HG03025 (cell line): ENCODE data around the gene KRTAP12-2.
"Not testable (repeated sequence)": the region's sequence is repeated elsewhere in the genome, so short reads cannot be mapped to it uniquely, and the experiment has no call there.

Experiments
- ATAC-seq: cut with Tn5 transposase; IDR thresholded peaks from one replicate; pipeline ENCODE4 v1.9.1; 2021; ENCODE audit warnings: mild to moderate bottlenecking, moderate library complexity; ENCODE audit not compliant: unreplicated experiment, low FRiP score

KRTAP12-2 gene

DNA sequence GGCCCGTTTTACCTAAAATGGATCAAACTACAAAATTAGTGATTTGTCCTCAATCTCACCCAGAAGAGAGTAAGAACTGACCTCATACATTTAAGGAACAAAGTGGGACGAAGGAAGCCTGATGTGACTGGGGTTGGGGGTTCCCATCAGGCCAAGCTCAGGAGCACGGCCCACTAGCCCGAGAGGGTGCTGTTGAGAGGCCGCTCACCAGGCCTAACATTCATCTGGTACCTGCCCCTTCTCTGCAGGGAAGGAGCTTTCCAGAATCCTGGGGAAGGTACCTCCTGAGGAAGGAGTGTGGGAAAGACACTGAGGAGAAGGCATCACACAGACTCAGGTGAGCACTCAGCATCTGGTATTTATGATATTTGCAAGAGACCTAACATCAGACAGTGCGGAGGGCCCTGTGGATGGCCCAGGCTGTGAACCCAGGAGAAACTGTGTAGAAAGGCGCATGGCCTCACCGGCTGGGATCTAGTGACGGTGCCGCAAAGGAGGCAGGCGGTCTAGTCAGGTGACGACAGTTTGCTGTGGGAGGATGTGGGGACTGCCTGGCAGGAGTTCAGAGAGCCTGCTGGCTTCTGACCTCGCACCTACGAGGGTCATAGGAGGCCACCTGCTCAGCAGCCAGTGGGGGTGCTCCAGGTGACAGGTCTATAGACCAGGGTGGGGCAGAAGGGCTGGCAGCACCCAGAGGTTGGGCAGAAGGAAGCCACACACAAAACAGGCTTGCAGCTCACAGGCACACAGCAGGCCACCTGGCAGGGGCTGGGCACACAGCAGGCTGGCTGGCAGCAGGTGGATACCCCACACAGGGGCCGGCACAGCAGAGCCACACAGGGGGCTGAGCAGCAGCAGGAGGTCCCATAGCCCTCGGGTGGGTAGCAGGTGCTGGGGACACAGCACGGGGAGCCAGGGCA, 12.8 kb downstream of the KRTAP12-2 start:
- no peak for ATAC-seq

DNA sequence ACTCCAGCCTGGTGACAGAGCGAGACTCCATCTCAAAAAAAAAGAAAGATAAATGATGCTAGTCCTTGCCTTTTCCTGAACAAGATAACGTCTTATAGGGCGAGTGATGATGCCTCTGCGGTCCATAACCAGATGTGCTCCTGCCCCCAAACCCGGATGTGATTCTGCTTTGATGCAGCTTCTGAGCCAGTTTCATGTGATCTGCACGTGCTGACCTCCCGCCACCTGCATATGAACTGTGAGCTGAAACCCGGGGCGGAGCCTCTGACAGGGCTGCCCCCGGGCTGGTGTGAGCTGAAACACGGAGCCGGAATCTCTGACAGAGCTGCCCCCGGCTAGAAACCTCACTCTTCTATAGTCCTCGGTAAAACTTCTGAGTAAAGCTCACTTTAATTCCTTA, 13.6 kb downstream of the KRTAP12-2 start:
- no peak for ATAC-seq

DNA sequence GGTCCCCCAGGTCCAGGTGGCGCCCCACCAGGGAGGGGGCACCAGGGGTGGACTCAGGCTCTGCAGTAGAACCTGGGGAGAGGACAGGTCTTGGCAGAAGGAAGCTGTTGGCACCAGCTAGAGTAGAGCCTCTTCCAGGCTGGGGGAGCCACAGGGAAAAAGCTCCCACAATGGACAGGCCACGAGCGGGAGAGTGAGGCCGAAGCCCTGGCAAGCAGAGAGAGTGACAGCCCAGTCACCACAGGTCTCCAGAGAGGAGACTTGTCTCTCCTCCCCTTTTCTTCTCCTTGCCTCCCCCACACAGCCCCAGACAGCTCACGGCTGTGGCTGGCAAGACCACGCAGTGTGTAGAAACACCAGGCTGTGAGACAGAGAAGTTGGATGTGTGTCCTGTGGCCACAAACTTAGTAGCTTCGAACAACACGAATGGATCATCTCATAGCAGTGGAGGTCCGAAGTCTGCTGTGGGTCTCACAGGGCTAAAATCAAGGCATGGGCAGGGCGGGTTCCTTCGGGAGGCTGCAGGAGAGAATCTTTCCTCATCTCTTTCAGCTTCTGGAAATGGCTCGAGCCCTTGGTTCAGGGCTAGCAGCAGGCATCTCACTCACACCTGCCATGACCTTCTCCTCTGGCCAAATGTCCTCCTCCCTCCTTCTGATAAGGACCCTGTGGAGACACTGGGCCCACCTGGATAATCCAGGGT, 15.6 kb downstream of the KRTAP12-2 start:
- no peak for ATAC-seq

DNA sequence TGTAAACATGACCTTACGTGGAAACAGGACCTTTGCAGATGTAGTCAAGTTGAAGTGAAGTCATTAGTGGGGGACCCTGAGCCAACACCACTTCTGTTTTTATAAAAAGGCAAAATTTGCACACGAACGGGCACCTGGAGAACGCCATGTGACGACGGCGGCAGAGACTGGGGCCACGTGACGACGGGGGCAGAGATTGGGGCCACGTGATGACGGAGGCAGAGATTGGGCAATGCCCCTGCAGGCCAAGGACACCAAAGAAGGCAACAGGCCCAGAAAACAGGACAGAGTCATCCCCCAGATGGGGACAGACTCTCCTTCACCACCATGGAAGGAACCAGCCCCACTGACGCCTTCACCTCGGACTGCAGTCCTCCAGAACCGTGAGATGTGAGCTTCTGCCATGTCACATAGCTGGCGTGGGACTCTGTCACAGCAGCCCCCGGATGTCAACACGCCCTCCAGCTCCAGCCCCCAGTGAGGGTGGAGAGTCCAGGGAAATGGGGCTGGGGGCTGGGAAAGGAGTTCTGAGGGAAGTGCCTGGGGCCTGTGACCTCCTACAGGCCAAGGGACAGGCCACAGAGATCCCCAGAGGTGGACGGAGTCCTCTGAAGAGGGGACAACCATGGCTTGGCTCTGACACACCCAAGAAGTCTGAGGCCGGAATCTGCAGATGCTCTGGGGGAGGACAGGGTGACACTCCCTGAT, 16.3 kb downstream of the KRTAP12-2 start:
- no peak for ATAC-seq

DNA sequence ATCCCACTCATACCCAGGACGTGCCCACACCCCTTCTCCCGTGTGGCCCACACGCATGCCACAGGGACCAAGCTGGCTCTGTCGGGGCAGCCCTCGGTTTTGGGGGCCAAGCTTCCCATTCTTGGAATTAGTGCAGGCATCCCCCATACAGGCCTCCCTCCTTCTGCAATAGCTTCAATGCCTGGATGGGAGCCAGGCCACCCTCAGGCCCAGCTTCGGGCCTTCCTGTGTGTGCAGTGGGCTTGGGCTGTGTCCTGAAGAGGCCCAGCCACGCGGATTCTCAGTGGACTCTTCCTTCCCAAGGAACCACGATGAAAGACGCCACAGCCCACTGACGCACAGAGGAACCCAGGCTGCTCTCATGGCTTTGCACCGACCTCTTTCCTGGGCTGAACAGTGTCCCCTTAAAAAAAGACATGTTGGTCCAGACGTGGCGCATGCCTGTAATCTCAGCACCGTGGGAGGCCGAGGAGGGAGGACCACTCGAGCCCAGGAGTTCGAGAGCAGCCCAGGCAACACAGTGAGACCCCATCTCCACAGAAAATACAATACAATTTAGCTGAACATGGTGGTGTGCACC, 17.1 kb downstream of the KRTAP12-2 start:
- no peak for ATAC-seq

DNA sequence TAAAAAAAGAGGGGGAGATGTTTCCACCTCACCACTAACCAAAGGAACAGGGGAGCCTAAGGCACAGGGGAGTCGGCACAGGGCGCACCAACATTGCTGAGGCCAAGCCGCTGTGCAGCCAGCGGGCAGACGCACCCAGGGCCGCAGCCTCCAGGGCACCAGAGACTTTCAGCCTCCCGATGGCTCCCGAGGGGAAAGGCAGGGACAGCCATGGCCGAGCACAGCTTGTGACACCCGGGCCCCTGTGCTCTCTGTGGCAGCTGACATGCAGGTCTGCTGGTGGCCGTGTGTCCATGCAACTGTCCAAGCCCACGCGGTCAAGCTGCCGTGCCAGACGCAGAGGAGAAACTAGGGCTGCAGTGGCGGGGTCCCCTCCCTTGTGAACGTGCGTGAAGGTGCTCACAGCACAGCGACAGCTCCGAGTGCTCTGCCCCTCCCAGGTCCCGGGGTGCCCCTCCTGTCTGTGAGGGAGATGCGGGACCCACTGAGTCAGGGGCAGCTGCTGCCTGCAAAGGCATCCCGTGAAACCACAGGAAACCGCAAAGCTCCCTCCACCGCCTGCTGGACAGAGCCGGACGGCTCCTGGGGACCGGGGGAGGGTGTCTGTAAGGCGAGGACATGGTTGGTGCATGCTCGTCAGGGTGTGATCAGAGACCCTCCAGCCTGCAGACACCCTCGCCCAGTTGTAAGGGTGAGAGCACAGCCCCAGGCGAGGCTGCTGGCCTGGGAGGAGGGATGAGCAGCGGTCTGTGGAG, 18.0 kb downstream of the KRTAP12-2 start:
- no peak for ATAC-seq

DNA sequence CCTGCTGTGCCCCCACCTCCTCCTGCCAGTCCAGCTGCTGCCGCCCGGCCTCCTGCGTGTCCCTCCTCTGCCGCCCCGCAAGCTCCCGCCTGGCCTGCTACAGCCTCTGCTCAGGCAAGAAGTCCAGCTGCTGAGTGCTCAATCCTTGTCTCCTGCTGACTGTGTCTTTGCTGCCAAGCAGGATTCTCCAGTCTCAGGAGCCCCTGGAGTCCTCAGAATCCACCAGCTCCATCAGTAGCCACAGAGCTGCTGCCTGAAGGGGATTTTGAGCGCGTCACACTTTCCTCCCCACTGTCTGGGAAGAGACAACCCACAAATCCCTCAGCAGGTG, 19.5 kb downstream of the KRTAP12-2 start:
- ATAC-seq, result no peak

DNA sequence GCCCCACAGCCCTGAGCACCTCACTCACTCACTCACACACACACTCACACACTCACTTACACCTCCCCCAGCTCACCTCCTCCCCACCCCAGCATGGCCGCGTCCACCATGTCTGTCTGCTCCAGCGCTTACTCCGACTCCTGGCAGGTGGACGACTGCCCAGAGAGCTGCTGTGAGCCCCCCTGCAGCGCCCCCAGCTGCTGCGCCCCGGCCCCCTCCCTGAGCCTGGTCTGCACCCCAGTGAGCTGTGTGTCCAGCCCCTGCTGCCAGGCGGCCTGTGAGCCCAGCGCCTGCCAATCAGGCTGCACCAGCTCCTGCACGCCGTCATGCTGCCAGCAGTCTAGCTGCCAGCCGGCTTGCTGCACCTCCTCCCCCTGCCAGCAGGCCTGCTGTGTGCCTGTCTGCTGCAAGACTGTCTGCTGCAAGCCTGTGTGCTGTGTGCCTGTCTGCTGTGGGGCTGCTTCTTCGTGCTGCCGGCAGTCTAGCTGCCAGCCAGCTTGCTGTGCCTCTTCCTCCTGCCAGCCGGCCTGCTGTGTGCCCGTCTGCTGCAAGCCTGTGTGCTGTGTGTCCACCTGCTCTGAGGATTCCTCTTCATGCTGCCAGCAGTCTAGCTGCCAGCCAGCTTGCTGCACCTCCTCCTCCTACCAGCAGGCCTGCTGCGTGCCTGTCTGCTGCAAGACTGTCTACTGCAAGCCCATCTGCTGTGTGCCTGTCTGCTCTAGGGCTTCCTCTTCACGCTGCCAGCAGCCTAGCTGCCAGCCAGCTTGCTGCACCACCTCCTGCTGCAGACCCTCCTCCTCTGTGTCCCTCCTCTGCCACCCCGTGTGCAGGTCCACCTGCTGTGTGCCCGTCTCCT, 20.1 kb downstream of the KRTAP12-2 start, which contains the start of gene KRTAP10-11:
KRTAP10-11 (plus strand) TSS at position 49 of the 856 bp plus-strand sequence; CDS start at position 94, 45 bp downstream.
- ATAC-seq, result not testable (repeated sequence)

DNA sequence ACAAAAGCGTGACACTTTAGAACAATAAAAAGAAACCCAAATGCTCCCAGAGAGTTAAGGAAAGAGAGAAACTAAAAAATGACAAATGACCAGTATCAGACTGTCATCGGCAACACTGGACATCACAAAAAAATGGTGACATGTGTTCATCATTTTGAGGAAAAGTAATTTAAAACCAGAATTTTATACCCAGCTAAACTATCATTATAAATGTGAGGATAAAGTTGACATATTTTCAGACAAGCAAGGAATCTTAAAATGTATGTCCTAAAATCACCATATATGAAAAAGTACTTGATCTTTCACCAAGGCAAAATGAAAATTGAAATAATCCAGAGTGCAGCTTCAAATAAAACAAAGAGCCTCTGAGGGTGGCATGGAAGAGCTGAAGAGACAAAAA, 21.8 kb downstream of the KRTAP12-2 start:
- no peak for ATAC-seq

DNA sequence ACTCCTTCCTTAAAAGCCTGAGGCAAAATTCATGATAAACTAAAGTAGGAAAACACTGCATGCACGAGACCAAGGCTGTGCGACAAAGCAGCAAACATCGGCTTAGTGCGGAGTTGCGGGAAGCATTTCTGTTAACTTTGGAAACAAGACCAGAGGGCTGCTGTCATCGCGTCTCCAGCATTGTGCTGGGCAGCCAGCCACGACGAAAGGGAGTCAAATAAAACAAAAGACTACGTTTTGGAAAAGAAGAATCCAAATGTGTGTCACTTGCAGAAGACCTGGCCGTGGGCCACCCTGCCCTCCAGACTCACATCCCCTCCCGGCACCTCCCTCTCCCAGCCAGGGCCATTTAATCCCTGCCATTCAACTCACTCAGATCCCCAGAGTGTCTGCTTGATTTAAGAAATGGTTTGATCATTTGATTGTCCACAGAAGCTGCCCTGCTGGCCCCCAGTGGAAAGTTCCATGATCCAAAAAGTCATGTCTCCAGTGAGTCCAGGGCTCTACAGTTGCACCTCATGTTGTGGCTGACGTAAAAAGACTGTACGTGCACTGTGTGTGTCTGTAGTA, 22.9 kb downstream of the KRTAP12-2 start:
- no peak for ATAC-seq

DNA sequence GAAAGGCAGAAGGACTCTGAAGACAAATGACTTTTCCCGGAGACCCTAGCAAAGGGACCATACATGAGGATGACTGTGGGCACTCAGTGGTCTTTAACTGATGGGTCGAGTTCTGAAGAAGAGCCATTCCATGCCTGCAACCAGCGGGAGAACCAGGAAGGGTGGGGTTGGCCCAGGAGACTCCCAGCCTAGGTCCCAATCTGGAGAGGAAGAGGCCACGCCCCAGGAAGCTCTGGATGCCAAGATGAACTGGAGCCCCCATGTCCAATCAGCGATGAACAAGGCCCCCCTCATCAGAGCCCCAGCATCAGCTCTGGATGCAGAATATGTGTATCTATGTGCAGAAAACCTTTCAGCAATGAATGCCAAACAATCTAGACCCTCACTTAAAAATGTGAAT, 26.0 kb downstream of the KRTAP12-2 start:
- ATAC-seq, result no peak

DNA sequence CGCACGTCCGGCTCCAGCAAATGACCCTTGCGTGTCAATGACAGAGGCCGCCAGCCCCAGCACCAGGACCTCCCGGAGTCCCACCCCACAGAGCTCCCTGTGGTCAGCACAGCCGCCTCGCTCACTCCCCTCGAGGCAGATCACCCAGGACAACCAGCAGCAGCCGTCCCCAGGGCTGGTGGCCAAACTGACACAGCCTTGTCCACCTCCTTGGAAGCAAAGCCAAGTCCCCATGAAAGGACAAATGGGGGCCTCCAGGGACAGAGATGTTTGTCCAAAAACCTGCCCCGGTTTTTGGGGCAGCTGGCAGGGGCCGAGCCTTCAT, 27.4 kb downstream of the KRTAP12-2 start:
- ATAC-seq, result no peak

DNA sequence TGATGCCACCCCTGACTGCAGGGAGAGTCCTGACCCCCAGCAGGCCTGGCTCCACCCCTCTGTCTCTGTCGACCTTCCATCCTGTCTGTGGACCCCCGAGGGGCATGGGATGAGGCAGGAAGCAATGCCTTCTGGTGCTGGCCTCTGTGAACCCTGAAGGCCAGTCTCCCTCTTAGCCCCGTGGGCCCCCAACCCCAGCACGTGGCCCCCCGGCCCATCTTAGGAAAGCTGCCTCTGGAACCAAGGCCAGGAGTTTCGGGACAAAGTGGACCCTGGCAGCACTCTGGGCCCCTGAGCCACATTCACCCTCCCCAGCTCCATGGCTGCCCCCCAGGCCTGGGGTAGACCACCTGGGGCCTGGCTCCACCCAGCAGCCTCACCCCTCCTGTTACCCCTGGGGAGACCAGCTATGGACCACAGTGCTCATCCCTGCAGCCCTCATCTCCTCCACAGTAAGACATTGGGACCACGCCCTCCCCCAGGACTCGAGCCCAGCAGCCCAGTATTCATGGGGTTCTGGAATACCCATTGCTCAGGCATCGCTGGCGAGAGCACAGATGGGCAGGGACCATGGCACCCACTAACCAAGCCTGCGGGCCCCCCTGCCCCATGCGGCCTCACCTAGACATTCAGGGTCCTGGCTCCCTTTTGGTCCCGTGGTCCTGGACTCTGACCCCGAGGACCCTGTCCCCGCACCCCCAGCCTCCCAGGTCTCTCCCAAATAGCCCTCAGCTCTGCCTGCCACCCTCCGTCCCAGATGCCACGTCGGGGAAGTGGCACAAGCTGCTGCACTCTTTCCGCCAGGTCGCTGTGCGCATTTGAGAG, 28.0 kb downstream of the KRTAP12-2 start:
- ATAC-seq, result not testable (repeated sequence)

DNA sequence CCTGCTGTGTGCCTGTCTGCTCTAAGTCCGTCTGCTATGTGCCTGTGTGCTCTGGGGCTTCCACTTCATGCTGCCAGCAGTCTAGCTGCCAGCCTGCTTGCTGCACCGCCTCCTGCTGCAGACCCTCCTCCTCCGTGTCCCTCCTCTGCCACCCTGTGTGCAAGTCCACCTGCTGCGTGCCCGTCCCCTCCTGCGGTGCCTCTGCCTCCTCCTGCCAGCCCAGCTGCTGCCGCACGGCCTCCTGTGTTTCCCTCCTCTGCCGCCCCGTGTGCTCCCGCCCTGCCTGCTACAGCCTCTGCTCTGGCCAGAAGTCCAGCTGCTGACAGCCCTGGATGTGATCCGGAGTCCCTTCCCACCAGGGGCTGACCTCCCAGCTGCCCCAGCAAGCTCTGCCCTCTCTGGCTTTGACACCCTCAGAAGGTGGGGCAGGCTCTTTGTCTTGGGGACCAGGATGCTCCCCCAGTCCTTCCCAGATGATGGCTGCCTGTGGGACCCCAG, 28.8 kb downstream of the KRTAP12-2 start:
- ATAC-seq, result not testable (repeated sequence)

DNA sequence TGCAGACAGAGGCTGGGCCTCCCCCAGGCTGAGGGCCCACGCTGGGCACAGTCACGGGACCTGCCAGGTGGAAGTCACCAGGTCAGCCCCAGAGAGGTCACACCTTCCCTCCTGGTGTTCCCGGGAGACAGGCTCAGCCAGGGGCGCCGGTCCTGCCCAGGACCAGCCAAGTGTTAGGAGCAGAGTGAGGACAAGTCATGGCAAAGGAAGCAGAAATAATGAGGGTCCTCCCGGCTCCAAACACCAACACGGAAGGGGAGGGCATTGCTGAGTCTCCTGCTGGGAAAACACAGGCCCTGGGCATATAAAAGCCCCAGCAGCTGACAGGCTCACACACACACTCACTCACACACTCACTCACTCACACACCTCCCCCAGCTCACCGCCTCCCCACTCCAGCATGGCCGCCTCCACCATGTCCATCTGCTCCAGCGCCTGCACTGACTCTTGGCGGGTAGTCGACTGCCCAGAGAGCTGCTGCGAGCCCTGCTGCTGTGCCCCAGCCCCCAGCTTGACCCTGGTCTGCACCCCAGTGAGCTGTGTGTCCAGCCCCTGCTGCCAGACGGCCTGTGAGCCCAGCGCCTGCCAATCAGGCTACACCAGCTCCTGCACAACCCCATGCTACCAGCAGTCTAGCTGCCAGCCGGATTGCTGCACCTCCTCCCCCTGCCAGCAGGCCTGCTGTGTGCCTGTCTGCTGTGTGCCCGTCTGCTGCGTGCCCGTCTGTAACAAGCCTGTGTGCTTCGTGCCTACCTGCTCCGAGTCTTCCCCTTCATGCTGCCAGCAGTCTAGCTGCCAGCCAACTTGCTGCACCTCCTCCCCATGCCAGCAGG, 29.5 kb downstream of the KRTAP12-2 start, which contains the start of gene KRTAP10-10:
KRTAP10-10 (plus strand) TSS at position 339 of the 833 bp plus-strand sequence; CDS start at position 401, 62 bp downstream.
- no peak for ATAC-seq

DNA sequence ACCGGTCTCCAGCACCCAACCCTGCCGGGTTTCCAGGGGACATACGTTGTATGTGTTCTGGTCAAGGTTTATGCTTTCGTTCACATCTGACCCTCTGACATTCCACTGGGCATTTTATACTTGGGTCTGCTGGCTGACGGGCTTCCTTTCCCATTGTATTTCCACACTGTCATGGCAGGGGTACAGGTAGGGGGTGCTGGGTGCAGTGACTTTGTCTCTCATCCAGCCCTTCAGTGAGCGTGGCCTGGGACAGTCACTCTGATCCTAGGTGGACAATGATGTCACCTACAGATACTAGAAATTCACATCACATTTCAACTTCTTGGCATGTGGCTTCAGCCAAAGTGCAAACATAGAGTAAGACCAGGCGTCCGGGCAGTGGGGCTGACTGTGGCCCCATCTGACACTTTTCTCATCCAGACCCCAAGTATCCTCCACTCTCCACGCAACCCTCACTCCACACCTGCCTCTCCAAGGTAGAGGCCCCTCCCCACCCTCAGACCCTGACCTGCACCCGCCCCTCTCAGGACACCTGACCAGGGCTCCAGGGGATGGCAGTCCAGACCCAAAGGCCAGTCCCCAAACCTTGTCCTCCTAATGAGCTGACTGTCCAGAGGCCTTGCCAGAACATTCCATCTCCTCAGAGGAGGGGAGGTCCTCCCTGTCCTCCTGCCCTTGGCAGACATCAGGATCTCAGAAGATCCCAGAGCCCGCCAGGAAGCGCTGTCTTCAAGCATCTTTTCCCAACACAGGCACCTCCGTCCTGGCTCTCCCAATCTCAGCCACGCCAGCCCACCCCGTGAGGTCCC, 30.3 kb downstream of the KRTAP12-2 start:
- ATAC-seq, result no peak
